Natural killer cell (primary cell): Measurements from ENCODE around the gene BDKRB2. TPM values are rescaled to one million over a fixed set of nuclear protein-coding genes. Genes with fewer than 3 reads are reported as not detected.

Source experiments
- ATAC-seq, 3 donors: fragments of 150-1000 bp in 2 of 3; fragments of 200-7000 bp in 1 of 3; cut with Tn5 transposase; 1 replicate in 1 of 3; 2 replicates in 2 of 3; pipeline ENCODE4 v1.10.0; 2021; ENCODE audit warnings: mild to moderate bottlenecking in 2 of 3, moderate library complexity in 2 of 3
- DNase-seq, 2 donors: peaks; one replicate each; pipeline versions ENCODE4 v3.0.0 to v3.0.0-alpha.2; 2013 to 2021; ENCODE audit warnings: mixed read lengths in 1 of 2
- H3K27ac ChIP-seq: one replicate; pipeline ENCODE4 v1.5.1; 2013; ENCODE audit warnings: mild to moderate bottlenecking, low read length
- H3K27me3 ChIP-seq: one replicate; pipeline ENCODE4 v1.6.1; 2013; ENCODE audit warnings: low read length; ENCODE audit not compliant: control insufficient read depth, insufficient read depth
- H3K36me3 ChIP-seq: one replicate; pipeline ENCODE4 v1.6.1; 2013; ENCODE audit warnings: low read length; ENCODE audit not compliant: control insufficient read depth, insufficient read depth
- H3K4me1 ChIP-seq: one replicate; pipeline ENCODE4 v1.6.1; 2013; ENCODE audit warnings: low read length; ENCODE audit not compliant: control insufficient read depth, insufficient read depth
- H3K4me3 ChIP-seq: one replicate; pipeline ENCODE4 v1.5.1; 2013; ENCODE audit warnings: low read length
- H3K9me3 ChIP-seq: one replicate; pipeline ENCODE4 v1.6.1; 2013; ENCODE audit warnings: low read length; ENCODE audit not compliant: control insufficient read depth, insufficient read depth
- H3K27ac Mint-ChIP-seq, 2 donors: one replicate each; pipeline ENCODE4 v1.8.0; 2022; ENCODE audit warnings: mild to moderate bottlenecking in 2 of 2, mixed read lengths in 2 of 2, moderate library complexity in 1 of 2
- H3K27me3 Mint-ChIP-seq, 2 donors: one replicate each; pipeline ENCODE4 v1.8.0; 2022; ENCODE audit warnings: low read depth in 2 of 2, mixed read lengths in 2 of 2
- H3K36me3 Mint-ChIP-seq: one replicate; pipeline ENCODE4 v1.8.0; 2022; ENCODE audit warnings: mixed read lengths
- H3K4me1 Mint-ChIP-seq, 2 donors: one replicate each; pipeline ENCODE4 v1.8.0; 2022; ENCODE audit warnings: mixed read lengths in 2 of 2
- H3K4me3 Mint-ChIP-seq: one replicate; pipeline ENCODE4 v1.8.0; 2022; ENCODE audit warnings: mild to moderate bottlenecking, moderate library complexity, mixed read lengths
- H3K9me3 Mint-ChIP-seq, 2 donors: one replicate each; pipeline ENCODE4 v1.8.0; 2022; ENCODE audit warnings: mixed read lengths in 2 of 2
- WGBS: methylation state at CpG from one replicate; pipeline ENCODE4 v1.1.7; 2013; ENCODE audit warnings: missing lambda C conversion rate; ENCODE audit not compliant: insufficient coverage; 5-methylcytosine and 5-hydroxymethylcytosine counted together
- intact Hi-C: fragments of 100-400 bp; cut with micrococcal nuclease; formaldehyde crosslinking; loops from one replicate; pipeline ENCODE4 v1.14.2; 2022
- total RNA-seq, 4 donors: library from RNA; stranded (reverse); fragments of 120-200 nt in 1 of 4; gene quantifications; one replicate each; pipeline versions ENCODE4 v1.2.3 to v1.2.4, GENCODE V29; 2013 to 2022
- TF ChIP-seq, protein P1 (sequence below): fragments of 200-600 bp; IDR thresholded peaks from one replicate; pipeline ENCODE4 v1.8.0; 2022; ENCODE audit warnings: antibody characterized with exemption

BDKRB2 gene
- total RNA-seq, 3 donors from 2014 or later (not counting 1 experiment from before 2014, with no cell fraction given): not detected

DNA sequence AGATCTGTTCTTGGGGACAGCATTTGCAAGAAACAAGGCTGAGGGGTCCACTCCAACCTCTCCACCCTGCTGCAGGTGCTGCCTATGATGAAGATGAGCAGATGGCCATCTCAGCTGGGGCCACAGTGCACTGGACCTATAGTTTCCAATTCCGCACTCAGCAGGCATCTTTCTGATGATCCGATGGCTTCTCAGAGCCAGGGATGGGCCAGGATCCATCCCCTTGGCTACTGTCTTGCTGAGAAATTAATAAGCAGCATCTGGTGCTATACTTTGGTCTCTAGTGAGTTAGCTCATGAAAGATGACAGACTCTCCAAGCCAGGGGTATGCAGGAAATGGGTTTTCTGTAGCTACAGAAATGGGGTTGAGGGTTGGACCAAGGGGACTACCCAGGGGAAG, 33.0 kb downstream of the BDKRB2 start:
- Histone ChIP-seq H3K36me3 (no peaks in the 10 kb centered on the region), H3K27me3 (no peaks in the 10 kb centered on the region), H3K4me1 (no peaks in the 10 kb centered on the region), H3K9me3 (no peaks in the 10 kb centered on the region), H3K4me3 (no peak overlapping the region), H3K27ac (no peak overlapping the region)
- H3K9me3 Mint-ChIP-seq: no peaks in the 10 kb centered on the region
- DNase-seq: no peak
- no peaks in the 10 kb centered on the region for H3K36me3 Mint-ChIP-seq
- H3K27ac Mint-ChIP-seq: no peak overlapping the region
- ATAC-seq: no peak
- TF ChIP-seq, protein P1, sequence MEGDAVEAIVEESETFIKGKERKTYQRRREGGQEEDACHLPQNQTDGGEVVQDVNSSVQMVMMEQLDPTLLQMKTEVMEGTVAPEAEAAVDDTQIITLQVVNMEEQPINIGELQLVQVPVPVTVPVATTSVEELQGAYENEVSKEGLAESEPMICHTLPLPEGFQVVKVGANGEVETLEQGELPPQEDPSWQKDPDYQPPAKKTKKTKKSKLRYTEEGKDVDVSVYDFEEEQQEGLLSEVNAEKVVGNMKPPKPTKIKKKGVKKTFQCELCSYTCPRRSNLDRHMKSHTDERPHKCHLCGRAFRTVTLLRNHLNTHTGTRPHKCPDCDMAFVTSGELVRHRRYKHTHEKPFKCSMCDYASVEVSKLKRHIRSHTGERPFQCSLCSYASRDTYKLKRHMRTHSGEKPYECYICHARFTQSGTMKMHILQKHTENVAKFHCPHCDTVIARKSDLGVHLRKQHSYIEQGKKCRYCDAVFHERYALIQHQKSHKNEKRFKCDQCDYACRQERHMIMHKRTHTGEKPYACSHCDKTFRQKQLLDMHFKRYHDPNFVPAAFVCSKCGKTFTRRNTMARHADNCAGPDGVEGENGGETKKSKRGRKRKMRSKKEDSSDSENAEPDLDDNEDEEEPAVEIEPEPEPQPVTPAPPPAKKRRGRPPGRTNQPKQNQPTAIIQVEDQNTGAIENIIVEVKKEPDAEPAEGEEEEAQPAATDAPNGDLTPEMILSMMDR: no peak
- peaks cover 0 to 3% of the 10 kb centered on the region in 2 donors for H3K27me3 Mint-ChIP-seq
- no peaks in the 10 kb centered on the region for H3K4me1 Mint-ChIP-seq
- no peak overlapping the region for H3K4me3 Mint-ChIP-seq
- intact Hi-C loops: no loop called here
- 93% methylated on average over 2 of the region's 2 CpGs for WGBS

DNA sequence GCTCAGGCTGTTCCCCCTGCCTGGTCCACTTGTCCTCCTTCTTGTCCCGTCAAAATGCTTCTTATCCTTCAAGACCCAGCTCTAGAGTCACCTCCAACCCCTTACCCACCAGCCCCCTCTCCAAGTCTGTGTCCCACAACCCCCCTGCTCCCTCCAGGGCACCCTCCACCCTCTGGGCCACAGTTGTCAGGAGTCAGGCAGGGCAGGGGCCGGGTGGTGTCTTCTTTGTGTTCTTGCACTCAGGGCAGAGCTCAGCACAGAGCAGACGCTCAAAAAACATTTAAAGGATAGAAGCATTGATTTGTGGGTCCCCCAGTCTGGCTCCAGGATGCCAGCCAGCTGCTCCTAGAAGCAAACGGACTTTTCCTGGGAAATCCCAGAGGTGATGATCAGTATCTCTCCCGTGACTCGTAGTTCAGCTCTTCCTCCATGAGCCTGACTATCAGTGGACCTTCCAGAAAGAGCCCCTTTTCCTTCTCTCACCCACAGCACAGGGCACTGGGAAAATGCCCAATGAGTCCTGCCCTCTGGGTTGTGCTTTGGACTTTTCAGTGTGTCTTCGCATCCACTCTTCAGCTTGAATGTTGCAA, 34.1 kb downstream of the BDKRB2 start:
- ATAC-seq (no peak), DNase-seq (no peak)
- no peaks in the 10 kb centered on the region for H3K36me3 ChIP-seq
- TF ChIP-seq, protein P1: no peak
- no peaks in the 10 kb centered on the region for H3K4me1 ChIP-seq
- Mint-ChIP-seq H3K27me3 (peaks cover 0 to 3% of the 10 kb centered on the region in 2 donors), H3K36me3 (no peaks in the 10 kb centered on the region), H3K4me1 (no peaks in the 10 kb centered on the region), H3K4me3 (no peak overlapping the region), H3K27ac (no peak overlapping the region), H3K9me3 (no peaks in the 10 kb centered on the region)
- H3K4me3 ChIP-seq: no peak overlapping the region
- H3K27ac ChIP-seq: no peak overlapping the region
- no peaks in the 10 kb centered on the region for H3K9me3 ChIP-seq
- 70% methylated on average over 7 of the region's 7 CpGs for WGBS
- intact Hi-C loops: no loop called here
- no peaks in the 10 kb centered on the region for H3K27me3 ChIP-seq

DNA sequence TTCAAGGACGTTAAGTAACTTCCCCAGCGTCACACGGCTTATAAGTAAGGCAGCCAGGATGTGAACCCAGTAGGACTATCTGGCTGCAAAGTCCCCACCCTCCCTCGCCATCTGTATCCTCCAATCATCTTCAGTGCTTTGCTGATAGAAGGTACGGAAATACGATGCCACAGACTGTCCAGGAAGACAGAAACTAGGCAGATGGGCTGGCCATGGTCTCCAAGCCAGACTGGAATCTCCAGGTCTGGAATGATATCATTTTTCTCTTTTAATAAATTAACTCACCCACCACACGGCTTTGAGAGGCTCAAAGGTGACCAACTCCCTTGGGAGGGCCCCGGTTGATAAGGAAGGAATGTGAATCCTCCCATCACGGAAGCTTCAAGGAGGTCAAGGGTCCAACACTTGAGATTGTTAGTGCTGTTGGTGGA, 35.1 kb downstream of the BDKRB2 start:
- TF ChIP-seq, protein P1: no peak
- Mint-ChIP-seq H3K9me3 (no peaks in the 10 kb centered on the region), H3K27ac (no peak overlapping the region), H3K4me3 (no peak overlapping the region), H3K36me3 (no peaks in the 10 kb centered on the region), H3K27me3 (peaks cover 3 to 4% of the 10 kb centered on the region in 2 donors), H3K4me1 (no peaks in the 10 kb centered on the region)
- no peaks in the 10 kb centered on the region for H3K4me1 ChIP-seq
- DNase-seq (no peak), ATAC-seq (no peak)
- H3K9me3 ChIP-seq: no peaks in the 10 kb centered on the region
- no peaks in the 10 kb centered on the region for H3K36me3 ChIP-seq
- intact Hi-C loops: no loop called here
- no peak overlapping the region for H3K4me3 ChIP-seq
- no peak overlapping the region for H3K27ac ChIP-seq
- H3K27me3 ChIP-seq: no peaks in the 10 kb centered on the region
- 77% methylated on average over 9 of the region's 9 CpGs for WGBS

DNA sequence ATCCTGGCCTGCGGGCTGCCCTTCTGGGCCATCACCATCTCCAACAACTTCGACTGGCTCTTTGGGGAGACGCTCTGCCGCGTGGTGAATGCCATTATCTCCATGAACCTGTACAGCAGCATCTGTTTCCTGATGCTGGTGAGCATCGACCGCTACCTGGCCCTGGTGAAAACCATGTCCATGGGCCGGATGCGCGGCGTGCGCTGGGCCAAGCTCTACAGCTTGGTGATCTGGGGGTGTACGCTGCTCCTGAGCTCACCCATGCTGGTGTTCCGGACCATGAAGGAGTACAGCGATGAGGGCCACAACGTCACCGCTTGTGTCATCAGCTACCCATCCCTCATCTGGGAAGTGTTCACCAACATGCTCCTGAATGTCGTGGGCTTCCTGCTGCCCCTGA, 36.0 kb downstream of the BDKRB2 start:
- H3K9me3 Mint-ChIP-seq: no peaks in the 10 kb centered on the region
- no peaks in the 10 kb centered on the region for H3K4me1 Mint-ChIP-seq
- no peak overlapping the region for H3K27ac Mint-ChIP-seq
- DNase-seq (no peak), ATAC-seq (no peak)
- Histone ChIP-seq H3K4me1 (no peaks in the 10 kb centered on the region), H3K4me3 (no peak overlapping the region), H3K36me3 (no peaks in the 10 kb centered on the region), H3K27me3 (no peaks in the 10 kb centered on the region), H3K9me3 (no peaks in the 10 kb centered on the region), H3K27ac (no peak overlapping the region)
- peaks cover 3 to 13% of the 10 kb centered on the region in 2 donors for H3K27me3 Mint-ChIP-seq
- H3K4me3 Mint-ChIP-seq: no peak overlapping the region
- TF ChIP-seq, protein P1: no peak
- 93% methylated on average over 18 of the region's 18 CpGs for WGBS
- H3K36me3 Mint-ChIP-seq: no peaks in the 10 kb centered on the region
- intact Hi-C loops: no loop called here
